Stimulated activated memory B cell treated with anti-CD40 and anti-IgM and Interleukin-4, amounts not matched to agents 10 μg/mL and 1 μg/mL and 100 μg/mL, for 72 hours (primary cell): Measurements from ENCODE around the gene NUP214.

Experiments used
- ATAC-seq: fragments of 150-1000 bp; cut with Tn5 transposase; 2 replicates; pipeline ENCODE4 v1.10.0; 2021
- H3K27ac Mint-ChIP-seq: one replicate; pipeline ENCODE4 v1.8.0; 2022; ENCODE audit warnings: mild to moderate bottlenecking, mixed read lengths
- H3K27me3 Mint-ChIP-seq: one replicate; pipeline ENCODE4 v1.8.0; 2022; ENCODE audit warnings: mixed read lengths
- H3K36me3 Mint-ChIP-seq: one replicate; pipeline ENCODE4 v1.8.0; 2022; ENCODE audit warnings: mixed read lengths
- H3K4me1 Mint-ChIP-seq: one replicate; pipeline ENCODE4 v1.8.0; 2022; ENCODE audit warnings: mixed read lengths
- H3K4me3 Mint-ChIP-seq: one replicate; pipeline ENCODE4 v1.8.0; 2022; ENCODE audit warnings: mild to moderate bottlenecking, moderate library complexity, mixed read lengths
- H3K9me3 Mint-ChIP-seq: one replicate; pipeline ENCODE4 v1.8.0; 2022; ENCODE audit warnings: mixed read lengths

NUP214 gene

DNA sequence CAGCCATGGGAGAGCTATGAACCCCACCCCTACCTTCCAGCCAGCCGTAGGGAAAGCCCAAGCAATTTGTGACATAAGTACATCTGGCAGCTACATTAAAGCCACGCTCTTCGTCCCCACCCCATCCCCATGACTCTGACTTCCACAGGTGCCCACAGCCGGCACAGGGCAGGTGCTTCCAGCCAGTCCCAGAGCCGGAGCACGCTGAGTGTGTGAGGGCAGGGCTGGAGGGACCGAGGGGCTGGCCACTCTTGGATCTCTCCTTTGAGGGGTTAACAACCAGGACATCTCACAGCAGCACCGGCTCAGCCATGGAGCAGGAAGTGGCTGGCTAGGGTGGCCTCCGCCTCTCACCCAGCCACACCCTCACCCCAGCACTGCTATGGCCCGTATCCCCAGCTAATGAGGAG lies 153.3 kb downstream of the NUP214 start:
- Mint-ChIP-seq H3K4me1 (peaks cover 44% of the 10 kb centered on the region), H3K9me3 (no peaks in the 10 kb centered on the region), H3K27me3 (peaks cover 18% of the 10 kb centered on the region), H3K36me3 (peaks cover 5% of the 10 kb centered on the region), H3K27ac (peak overlapping the region; percentile 86), H3K4me3 (no peak overlapping the region)
- ATAC-seq: no peak

DNA sequence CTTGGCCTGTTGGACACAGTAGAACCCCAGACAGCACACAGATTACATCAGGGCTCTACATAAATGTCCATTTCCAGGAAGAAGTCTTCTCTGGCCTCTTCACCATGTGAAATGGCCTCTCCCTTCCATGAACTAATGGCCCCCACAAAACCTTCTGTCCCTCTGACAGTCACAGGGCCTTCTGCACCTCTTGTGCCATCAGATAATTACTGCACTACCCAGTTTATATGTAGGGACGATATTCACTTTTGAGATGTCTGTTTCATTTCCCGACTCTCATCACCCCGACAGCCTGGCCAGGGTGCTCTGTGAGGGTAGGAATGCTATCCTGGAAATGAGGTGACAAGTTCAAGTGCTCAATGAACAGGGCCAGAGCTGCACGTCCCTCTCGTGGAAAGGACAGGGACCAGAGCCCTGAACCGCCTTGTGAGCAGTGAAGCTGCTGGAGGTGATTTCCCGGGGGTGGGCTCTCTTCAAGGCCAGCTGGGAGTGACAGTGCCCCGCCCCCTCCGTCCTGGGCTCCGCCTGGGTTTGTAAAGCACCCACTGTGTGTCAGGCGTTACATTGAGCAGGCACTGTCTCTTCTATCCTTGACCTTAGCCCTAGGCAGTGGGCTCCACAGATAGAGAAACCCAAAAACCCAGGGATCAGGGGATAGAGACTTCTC lies 153.9 kb downstream of the NUP214 start:
- H3K4me1 Mint-ChIP-seq: peaks cover 38% of the 10 kb centered on the region

DNA sequence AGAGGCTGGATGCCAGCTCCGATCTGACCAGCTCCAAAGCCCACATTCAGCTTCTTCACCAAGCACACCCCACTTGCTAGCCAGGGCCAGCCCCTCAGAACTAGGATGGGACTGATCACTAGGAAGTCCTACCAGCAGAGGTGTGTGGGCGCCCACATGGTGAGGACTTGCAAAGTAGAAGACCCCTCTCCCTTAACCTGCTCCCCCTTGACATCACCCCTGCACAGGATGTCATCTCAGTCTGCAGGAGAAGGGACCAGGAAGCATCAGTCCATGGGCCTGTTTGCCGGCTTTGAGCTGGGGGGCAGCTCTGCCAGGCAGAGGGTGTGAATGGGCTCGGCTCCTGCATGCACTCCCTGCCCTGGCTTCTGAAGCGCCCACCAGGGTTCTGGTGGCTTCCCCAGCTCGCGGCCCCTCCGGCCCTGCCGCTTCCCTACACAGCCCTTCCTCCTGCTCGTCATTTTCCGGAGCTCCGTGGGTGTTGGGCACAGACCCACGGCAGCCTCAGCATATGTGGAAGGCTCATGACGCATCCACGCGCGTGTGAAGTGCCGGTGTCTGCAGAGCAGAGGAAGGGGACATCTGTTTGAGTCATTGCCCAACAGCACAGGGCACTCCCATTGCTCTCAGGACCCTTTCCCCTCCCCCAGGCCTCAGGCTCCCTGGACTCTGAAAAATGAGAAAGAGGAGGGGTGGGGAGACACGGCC lies 154.6 kb downstream of the NUP214 start:
- H3K4me1 Mint-ChIP-seq: peaks cover 31% of the 10 kb centered on the region
- peaks cover 5% of the 10 kb centered on the region for H3K36me3 Mint-ChIP-seq
- H3K4me3 Mint-ChIP-seq: no peak overlapping the region
- H3K27ac Mint-ChIP-seq: no peak overlapping the region
- no peak for ATAC-seq
- no peaks in the 10 kb centered on the region for H3K9me3 Mint-ChIP-seq
- peaks cover 18% of the 10 kb centered on the region for H3K27me3 Mint-ChIP-seq

More for the DNA sequence above, 153.9 kb downstream of the NUP214 start:
- Mint-ChIP-seq H3K36me3 (peaks cover 5% of the 10 kb centered on the region), H3K27me3 (peaks cover 18% of the 10 kb centered on the region), H3K27ac (peak overlapping the region; percentile 86), H3K4me3 (no peak overlapping the region), H3K9me3 (no peaks in the 10 kb centered on the region)
- ATAC-seq: no peak

DNA sequence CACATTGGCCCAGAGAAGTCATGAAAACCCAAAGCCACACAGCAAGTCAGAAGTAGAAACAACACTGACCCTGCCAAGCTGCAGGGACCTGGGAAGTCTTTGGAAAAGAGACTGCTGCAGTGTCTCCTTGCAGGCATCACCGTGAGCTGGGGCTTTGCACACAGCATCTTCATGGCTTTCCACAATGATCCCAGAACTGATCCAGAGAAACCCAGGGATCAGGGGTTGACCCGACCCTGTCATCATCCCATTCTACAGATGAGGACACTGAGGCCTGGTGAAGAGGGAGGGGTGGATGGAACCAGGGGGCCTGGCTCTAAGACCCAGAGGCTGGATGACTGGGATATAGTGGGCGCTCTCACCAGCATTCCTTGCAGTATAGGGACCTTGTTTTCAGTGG lies 155.3 kb downstream of the NUP214 start:
- Mint-ChIP-seq H3K27ac (no peak overlapping the region), H3K4me3 (no peak overlapping the region), H3K9me3 (no peaks in the 10 kb centered on the region), H3K27me3 (peaks cover 18% of the 10 kb centered on the region), H3K36me3 (peaks cover 5% of the 10 kb centered on the region), H3K4me1 (peaks cover 24% of the 10 kb centered on the region)
- no peak for ATAC-seq

DNA sequence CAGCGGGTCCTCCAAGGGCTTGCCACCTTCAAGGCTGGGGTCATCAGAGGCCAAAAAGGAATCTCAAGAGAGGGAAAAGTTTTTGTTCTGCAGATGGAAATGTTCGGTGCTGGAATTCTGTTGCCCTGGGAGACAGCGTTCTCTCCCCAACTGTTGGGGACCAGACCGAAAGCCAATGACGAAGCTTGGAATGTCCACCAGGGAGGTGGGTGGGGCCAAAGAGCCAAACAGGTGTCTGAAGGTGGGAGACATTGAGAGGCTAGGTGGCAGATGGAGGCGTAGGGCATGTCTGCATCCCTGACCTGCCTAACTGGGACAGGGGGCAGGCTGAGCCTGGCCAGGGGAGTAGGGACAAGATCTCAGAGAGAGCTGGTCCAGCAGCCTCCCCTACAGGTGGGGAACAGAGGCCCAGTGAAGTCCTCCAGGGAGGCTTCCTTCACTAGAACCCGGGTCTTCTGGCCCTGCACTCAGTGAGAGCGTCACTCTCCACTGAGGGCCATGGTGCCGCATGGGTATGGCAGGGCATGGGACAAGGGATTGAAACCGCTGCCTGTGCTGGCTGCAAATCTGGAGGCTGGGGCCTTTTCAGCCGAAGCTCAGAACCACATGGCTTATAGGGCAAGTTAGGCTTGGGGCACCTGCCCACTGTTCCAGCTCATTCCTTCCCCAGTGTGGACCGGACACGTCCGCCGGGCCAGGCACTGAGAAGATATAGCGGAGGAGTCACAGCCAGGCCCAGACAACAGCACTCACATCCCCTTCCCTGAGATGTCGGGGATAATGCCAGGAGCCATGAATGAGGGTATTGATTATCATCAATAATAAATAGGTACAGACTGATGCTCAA lies 156.0 kb downstream of the NUP214 start:
- peaks cover 18% of the 10 kb centered on the region for H3K27me3 Mint-ChIP-seq
- H3K9me3 Mint-ChIP-seq: no peaks in the 10 kb centered on the region
- no peak for ATAC-seq
- H3K36me3 Mint-ChIP-seq: peaks cover 2% of the 10 kb centered on the region
- H3K27ac Mint-ChIP-seq: no peak overlapping the region
- H3K4me1 Mint-ChIP-seq: peaks cover 19% of the 10 kb centered on the region
- H3K4me3 Mint-ChIP-seq: no peak overlapping the region

DNA sequence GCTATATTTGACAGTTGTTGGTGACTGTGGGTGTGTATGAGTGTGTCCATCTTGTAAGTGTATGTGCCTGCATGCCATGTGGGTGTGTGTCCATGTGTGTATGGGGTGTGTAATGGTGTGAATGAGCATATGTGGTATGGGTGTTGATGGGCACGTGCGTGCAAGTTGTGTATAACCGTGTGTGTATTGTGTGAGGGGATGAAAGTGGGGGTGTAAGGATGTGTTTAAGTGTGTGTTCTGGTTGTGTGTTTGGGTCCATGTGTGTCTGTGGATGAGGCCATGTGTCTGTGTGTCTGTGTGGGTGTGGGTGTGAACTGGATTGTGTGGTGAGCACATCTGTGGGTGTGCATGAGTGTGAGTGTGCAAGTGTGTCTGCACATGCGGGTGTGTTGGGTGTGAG lies 156.8 kb downstream of the NUP214 start:
- Mint-ChIP-seq H3K9me3 (no peaks in the 10 kb centered on the region), H3K36me3 (no peaks in the 10 kb centered on the region), H3K27ac (no peak overlapping the region), H3K4me3 (no peak overlapping the region), H3K27me3 (peaks cover 18% of the 10 kb centered on the region), H3K4me1 (peaks cover 17% of the 10 kb centered on the region)
- no peak for ATAC-seq

DNA sequence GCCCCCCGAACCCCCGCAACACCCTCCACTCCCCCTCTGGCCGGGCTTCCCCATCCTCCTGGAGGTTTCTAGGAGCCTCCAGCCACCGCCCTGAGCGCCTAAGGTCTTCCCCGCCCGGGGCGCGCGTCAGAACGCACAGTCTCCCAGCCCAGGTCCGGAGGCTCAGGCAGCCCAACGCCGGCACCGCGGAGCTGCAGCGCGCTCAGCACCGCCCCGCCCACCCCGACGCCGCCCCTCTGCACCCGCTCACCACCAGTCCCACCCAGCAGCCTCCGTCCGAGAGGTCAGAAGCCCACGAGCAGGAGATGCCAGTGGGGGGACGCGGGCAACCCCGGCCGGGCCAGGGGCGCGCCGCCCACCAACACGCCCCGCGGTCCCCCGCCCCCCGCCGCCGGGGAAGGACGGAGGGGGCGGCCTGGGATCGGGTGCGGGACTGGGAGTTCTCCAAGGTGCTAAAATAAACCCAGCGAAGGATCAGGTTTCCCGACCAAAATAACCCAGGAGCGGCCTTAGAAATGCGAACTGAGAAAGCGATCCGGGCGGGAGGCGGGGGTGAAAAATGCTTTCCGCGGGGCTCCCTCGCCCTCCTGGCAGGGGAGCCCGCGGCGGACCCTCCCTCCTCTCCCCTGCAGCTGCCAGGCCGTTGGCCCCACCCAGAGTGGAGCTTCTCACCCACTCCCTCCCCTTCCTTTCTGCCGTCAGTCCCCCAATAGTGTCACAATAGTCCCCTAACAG lies 157.5 kb downstream of the NUP214 start:
- peaks cover 17% of the 10 kb centered on the region for H3K4me1 Mint-ChIP-seq
- H3K36me3 Mint-ChIP-seq: no peaks in the 10 kb centered on the region
- H3K9me3 Mint-ChIP-seq: no peaks in the 10 kb centered on the region
- no peak for ATAC-seq
- no peak overlapping the region for H3K27ac Mint-ChIP-seq
- no peak overlapping the region for H3K4me3 Mint-ChIP-seq
- peaks cover 18% of the 10 kb centered on the region for H3K27me3 Mint-ChIP-seq
